DOHH2 (cell line): ENCODE measurements around the gene PTBP2.

Experiments used
- EZH2phosphoT487 ChIP-seq: fragments of 200-600 bp; sonication (generic); IDR thresholded peaks from 2 replicates; pipeline ENCODE4 v1.6.1; 2017; ENCODE audit warnings: borderline replicate concordance, mild to moderate bottlenecking, antibody characterized with exemption, low read length, moderate library complexity, mixed read lengths
- TF ChIP-seq, protein P1 (sequence below): fragments of 200-600 bp; sonication (generic); IDR thresholded peaks from one replicate; pipeline ENCODE4 v1.5.1; 2014; ENCODE audit warnings: antibody characterized with exemption, mild to moderate bottlenecking, low read depth, low read length; ENCODE audit not compliant: poor library complexity, severe bottlenecking

DNA sequence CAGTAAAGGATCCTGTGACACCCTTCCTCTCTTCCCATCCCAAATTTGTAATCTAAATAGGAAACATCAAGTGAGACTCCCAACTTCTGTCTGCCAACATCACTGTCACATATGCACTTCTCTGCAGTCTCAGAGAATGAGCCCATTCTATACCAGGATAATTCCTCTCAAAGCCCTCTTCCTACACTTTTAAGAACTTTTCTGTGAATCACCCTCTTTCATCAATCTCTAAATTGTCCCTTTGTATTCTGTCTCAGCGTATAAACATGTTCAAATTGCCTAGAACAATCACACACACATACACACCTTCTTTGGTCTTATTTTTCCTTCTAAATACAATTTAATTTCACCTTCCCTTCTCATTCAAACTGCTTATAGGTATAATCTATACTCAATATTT is 111.8 kb downstream of the PTBP2 start:
- no peak for TF ChIP-seq EZH2phosphoT487
- TF ChIP-seq, protein P1, sequence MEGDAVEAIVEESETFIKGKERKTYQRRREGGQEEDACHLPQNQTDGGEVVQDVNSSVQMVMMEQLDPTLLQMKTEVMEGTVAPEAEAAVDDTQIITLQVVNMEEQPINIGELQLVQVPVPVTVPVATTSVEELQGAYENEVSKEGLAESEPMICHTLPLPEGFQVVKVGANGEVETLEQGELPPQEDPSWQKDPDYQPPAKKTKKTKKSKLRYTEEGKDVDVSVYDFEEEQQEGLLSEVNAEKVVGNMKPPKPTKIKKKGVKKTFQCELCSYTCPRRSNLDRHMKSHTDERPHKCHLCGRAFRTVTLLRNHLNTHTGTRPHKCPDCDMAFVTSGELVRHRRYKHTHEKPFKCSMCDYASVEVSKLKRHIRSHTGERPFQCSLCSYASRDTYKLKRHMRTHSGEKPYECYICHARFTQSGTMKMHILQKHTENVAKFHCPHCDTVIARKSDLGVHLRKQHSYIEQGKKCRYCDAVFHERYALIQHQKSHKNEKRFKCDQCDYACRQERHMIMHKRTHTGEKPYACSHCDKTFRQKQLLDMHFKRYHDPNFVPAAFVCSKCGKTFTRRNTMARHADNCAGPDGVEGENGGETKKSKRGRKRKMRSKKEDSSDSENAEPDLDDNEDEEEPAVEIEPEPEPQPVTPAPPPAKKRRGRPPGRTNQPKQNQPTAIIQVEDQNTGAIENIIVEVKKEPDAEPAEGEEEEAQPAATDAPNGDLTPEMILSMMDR: no peak
